HepG2 (cell line): Measurements from ENCODE around the gene MATR3. TPM values are rescaled to one million over a fixed set of nuclear protein-coding genes. Genes with fewer than 3 reads are reported as not detected.

Source experiments
- ATAD3A ChIP-seq: sonication (generic); formaldehyde crosslinking; IDR thresholded peaks from 2 replicates; pipeline ENCODE4 v1.4.0; 2020; ENCODE audit warnings: missing genetic modification reagents
- BHLHE40 ChIP-seq: IDR thresholded peaks from 2 replicates; pipeline ENCODE4 v1.6.1; 2011; ENCODE audit warnings: low read length, improper control_type of control experiment
- CENPX ChIP-seq: sonication (generic); formaldehyde crosslinking; IDR thresholded peaks from 2 replicates; pipeline ENCODE4 v1.9.0; 2021; ENCODE audit warnings: mild to moderate bottlenecking, missing genetic modification reagents, moderate library complexity
- MBNL3 ChIP-seq: fragments of 250-450 bp; sonication (Bioruptor Pico); conservative IDR thresholded peaks from 2 replicates; pipeline ENCODE4 v1.8.0; 2022; ENCODE audit warnings: mild to moderate bottlenecking, inconsistent platforms
- MEIS1 ChIP-seq: sonication (generic); formaldehyde crosslinking; IDR thresholded peaks from 2 replicates; pipeline ENCODE4 v1.9.0; 2021; ENCODE audit warnings: mild to moderate bottlenecking, missing genetic modification reagents, moderate library complexity, borderline replicate concordance
- NFE2L1 ChIP-seq: sonication (generic); formaldehyde crosslinking; IDR thresholded peaks from 2 replicates; pipeline ENCODE4 v1.4.0; 2020; ENCODE audit warnings: missing genetic modification reagents, mild to moderate bottlenecking, borderline replicate concordance
- SMAD3 ChIP-seq: sonication (generic); formaldehyde crosslinking; IDR thresholded peaks from 2 replicates; pipeline ENCODE4 v1.4.0; 2020; ENCODE audit warnings: missing genetic modification reagents
- TAF1 ChIP-seq: sonication (generic); formaldehyde crosslinking; IDR thresholded peaks from 2 replicates; pipeline ENCODE4 v1.4.0; 2020; ENCODE audit warnings: missing genetic modification reagents
- TEAD3 ChIP-seq: optimal IDR thresholded peaks from 2 replicates; pipeline ENCODE3; 2016; ENCODE audit warnings: borderline replicate concordance
- ZBTB44 ChIP-seq: sonication (generic); formaldehyde crosslinking; IDR thresholded peaks from 2 replicates; pipeline ENCODE4 v1.4.0; 2020; ENCODE audit warnings: missing genetic modification reagents
- ZFP1 ChIP-seq: IDR thresholded peaks from 2 replicates; pipeline ENCODE4 v1.6.1; 2016
- ZNF484 ChIP-seq: sonication (generic); formaldehyde crosslinking; IDR thresholded peaks from 2 replicates; pipeline ENCODE4 v1.5.1; 2020; ENCODE audit warnings: mild to moderate bottlenecking, low read depth, missing genetic modification reagents, borderline replicate concordance
- ZNF691 ChIP-seq: sonication (generic); formaldehyde crosslinking; IDR thresholded peaks from 2 replicates; pipeline ENCODE4 v1.4.0; 2020; ENCODE audit warnings: missing genetic modification reagents, low read depth, mild to moderate bottlenecking, borderline replicate concordance
- polyA plus RNA-seq, 8 experiments: library from polyadenylated mRNA; depleted of rRNA in 3 of 8; stranded (reverse) in 7 of 8; unstranded in 1 of 8; fragments of >200 nt; fragmentation: Illumina TruSeq in 4 of 8; extraction: Trizol in 4 of 8; gene quantifications; 2 replicates each; pipeline versions ENCODE4 v1.2.1 to v1.2.3, GENCODE V29; 2011 to 2016; ENCODE audit warnings: low read depth in 4 of 8, missing spikeins in 1 of 8, mixed read lengths in 1 of 8; ENCODE audit not compliant: insufficient read depth in 1 of 8
- total RNA-seq, 5 experiments: library from RNA; depleted of rRNA; stranded (reverse); fragments of >200 nt; fragmentation: Illumina TruSeq; extraction: Trizol; gene quantifications; 2 replicates each; pipeline ENCODE4 v1.2.3, GENCODE V29; 2016; ENCODE audit warnings: low read depth in 1 of 5
- TF ChIP-seq, protein P1 (sequence below), 2 experiments: sonication (generic) in 1 of 2; formaldehyde crosslinking in 1 of 2; IDR thresholded peaks; 2 replicates each; pipeline versions ENCODE4 v1.6.1 to v1.9.0; 2014 to 2022; ENCODE audit warnings: antibody characterized with exemption in 1 of 2, borderline replicate concordance in 1 of 2, inconsistent platforms in 1 of 2, low read depth in 1 of 2, missing genetic modification reagents in 1 of 2
- TF ChIP-seq, protein P2 (sequence below): sonication (generic); formaldehyde crosslinking; IDR thresholded peaks from 2 replicates; pipeline ENCODE4 v1.4.0; 2020; ENCODE audit warnings: missing genetic modification reagents
- TF ChIP-seq, protein P3 (sequence below): sonication (generic); formaldehyde crosslinking; IDR thresholded peaks from 2 replicates; pipeline ENCODE4 v1.5.0; 2020; ENCODE audit warnings: missing genetic modification reagents

MATR3 gene
- total and polyA plus RNA-seq, 2 of the 13 experiments (the other 11 are each of a cell fraction or from before 2014, with no cell fraction given): 94.2 to 341 TPM

DNA sequence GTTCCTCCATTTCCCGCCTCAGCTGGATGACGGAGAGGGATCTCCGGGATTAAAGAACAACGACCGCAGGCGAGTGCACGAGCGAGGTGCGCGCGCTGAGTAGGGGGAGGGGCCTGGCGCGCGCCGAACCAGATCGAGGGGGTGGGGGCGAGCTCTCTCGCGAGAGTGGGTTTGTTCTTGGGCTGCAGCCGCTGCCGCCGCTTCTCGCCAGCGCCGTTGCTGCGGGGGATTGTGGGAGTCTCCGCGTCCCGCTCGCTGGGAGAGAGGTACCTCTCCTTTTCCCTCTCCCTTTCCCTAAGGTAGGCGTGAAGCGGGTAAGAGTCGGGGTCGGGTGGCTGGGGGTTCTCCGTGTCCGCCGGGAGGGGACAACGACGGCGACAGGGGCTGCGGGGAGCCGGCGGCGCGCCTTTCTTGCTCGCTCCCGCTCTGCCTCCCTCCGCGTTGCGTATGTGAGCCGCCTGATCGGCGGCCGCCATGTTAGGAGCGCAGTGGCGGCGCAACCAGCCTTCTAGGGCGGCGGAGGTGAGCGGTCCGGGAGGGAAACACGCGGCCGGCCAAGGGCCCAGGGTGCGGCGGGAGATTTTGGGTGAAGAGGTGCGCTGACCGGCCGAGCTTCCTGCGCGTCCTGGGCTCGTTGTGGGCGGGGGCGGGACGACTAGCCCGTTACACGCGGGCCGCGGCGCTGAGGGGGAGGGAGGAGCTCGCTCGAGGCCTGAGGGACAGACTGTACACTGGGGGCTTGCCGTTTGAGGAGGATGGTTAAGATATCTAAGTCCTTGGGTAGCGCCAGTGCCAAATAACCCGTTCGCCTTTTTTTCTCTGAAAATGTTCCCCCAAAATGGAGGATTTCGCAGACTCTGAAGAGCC, at the start of gene MATR3 (continued):
- TF ChIP-seq, protein P1, sequence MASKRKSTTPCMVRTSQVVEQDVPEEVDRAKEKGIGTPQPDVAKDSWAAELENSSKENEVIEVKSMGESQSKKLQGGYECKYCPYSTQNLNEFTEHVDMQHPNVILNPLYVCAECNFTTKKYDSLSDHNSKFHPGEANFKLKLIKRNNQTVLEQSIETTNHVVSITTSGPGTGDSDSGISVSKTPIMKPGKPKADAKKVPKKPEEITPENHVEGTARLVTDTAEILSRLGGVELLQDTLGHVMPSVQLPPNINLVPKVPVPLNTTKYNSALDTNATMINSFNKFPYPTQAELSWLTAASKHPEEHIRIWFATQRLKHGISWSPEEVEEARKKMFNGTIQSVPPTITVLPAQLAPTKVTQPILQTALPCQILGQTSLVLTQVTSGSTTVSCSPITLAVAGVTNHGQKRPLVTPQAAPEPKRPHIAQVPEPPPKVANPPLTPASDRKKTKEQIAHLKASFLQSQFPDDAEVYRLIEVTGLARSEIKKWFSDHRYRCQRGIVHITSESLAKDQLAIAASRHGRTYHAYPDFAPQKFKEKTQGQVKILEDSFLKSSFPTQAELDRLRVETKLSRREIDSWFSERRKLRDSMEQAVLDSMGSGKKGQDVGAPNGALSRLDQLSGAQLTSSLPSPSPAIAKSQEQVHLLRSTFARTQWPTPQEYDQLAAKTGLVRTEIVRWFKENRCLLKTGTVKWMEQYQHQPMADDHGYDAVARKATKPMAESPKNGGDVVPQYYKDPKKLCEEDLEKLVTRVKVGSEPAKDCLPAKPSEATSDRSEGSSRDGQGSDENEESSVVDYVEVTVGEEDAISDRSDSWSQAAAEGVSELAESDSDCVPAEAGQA (IDR thresholded peaks at IDR 0.05; ENCODE audit: low read depth): peak; percentile 54; the same call in 1 of the 2 replicates
- TF ChIP-seq, protein P1 (CRISPR knock-in tag; IDR thresholded peaks at IDR 0.05; ENCODE audit: borderline replicate concordance): 0 out of 2 replicates have a peak, but pooled peaks have one; percentile 66
- 0 out of 2 replicates have a peak, but pooled peaks have one; percentile 39 for TF ChIP-seq ZBTB44
- no peak for TF ChIP-seq ATAD3A
- TF ChIP-seq BHLHE40: peak; percentile 74
- TF ChIP-seq TAF1: peak; percentile 90
- TF ChIP-seq NFE2L1 (CRISPR knock-in tag): no peak
- 0 out of 2 replicates have a peak, but pooled peaks have one; percentile 59 for TF ChIP-seq SMAD3 (CRISPR knock-in tag)
- TF ChIP-seq CENPX (CRISPR knock-in tag): no peak
- peak; percentile 4; the same call in 1 of the 2 replicates for TF ChIP-seq ZFP1 (CRISPR knock-in tag)
- no peak for TF ChIP-seq MBNL3 (CRISPR knock-in tag)
- TF ChIP-seq ZNF484 (CRISPR knock-in tag): no peak
- TF ChIP-seq TEAD3 (CRISPR knock-in tag): no peak
- TF ChIP-seq, protein P2, sequence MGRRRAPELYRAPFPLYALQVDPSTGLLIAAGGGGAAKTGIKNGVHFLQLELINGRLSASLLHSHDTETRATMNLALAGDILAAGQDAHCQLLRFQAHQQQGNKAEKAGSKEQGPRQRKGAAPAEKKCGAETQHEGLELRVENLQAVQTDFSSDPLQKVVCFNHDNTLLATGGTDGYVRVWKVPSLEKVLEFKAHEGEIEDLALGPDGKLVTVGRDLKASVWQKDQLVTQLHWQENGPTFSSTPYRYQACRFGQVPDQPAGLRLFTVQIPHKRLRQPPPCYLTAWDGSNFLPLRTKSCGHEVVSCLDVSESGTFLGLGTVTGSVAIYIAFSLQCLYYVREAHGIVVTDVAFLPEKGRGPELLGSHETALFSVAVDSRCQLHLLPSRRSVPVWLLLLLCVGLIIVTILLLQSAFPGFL: no peak
- peak; percentile 54; the same call in 1 of the 2 replicates for TF ChIP-seq MEIS1 (CRISPR knock-in tag)
- TF ChIP-seq, protein P3, sequence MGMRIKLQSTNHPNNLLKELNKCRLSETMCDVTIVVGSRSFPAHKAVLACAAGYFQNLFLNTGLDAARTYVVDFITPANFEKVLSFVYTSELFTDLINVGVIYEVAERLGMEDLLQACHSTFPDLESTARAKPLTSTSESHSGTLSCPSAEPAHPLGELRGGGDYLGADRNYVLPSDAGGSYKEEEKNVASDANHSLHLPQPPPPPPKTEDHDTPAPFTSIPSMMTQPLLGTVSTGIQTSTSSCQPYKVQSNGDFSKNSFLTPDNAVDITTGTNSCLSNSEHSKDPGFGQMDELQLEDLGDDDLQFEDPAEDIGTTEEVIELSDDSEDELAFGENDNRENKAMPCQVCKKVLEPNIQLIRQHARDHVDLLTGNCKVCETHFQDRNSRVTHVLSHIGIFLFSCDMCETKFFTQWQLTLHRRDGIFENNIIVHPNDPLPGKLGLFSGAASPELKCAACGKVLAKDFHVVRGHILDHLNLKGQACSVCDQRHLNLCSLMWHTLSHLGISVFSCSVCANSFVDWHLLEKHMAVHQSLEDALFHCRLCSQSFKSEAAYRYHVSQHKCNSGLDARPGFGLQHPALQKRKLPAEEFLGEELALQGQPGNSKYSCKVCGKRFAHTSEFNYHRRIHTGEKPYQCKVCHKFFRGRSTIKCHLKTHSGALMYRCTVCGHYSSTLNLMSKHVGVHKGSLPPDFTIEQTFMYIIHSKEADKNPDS (CRISPR knock-in tag): no peak
- no peak for TF ChIP-seq ZNF691 (CRISPR knock-in tag)
